Ovary (tissue), 9 donors: ENCODE measurements around the gene MYOZ3. TPM values are rescaled to one million over a fixed set of nuclear protein-coding genes. Genes with fewer than 3 reads are reported as not detected.

ENCODE experiments used
- DNase-seq, 5 donors: peaks; one replicate each; pipeline ENCODE4 v3.0.0-alpha.2; 2019 to 2020
- H3K27ac ChIP-seq, 2 donors: fragments of 200-600 bp; one replicate each; pipeline versions ENCODE4 v1.5.1 to v1.8.0; 2019 to 2022
- H3K27me3 ChIP-seq: fragments of 200-600 bp; one replicate; pipeline ENCODE4 v1.8.0; 2022
- H3K36me3 ChIP-seq: fragments of 200-600 bp; sonication (generic); one replicate; pipeline ENCODE4 v1.5.1; 2019
- H3K4me1 ChIP-seq: one replicate; pipeline ENCODE4 v1.8.1; 2013; ENCODE audit warnings: mild to moderate bottlenecking, moderate library complexity; ENCODE audit not compliant: insufficient read depth
- H3K4me3 ChIP-seq: fragments of 200-600 bp; sonication (generic); one replicate; pipeline ENCODE4 v1.5.1; 2017
- H3K9me3 ChIP-seq, 2 donors: fragments of 200-600 bp in 1 of 2; sonication (generic) in 1 of 2; one replicate each; pipeline versions ENCODE4 v1.5.1 to v1.8.1; 2013 to 2019; ENCODE audit warnings: mild to moderate bottlenecking in 1 of 2, moderate library complexity in 1 of 2
- EP300 ChIP-seq: sonication (generic); formaldehyde crosslinking; IDR thresholded peaks from one replicate; pipeline ENCODE4 v1.6.1; 2017; ENCODE audit warnings: antibody characterized with exemption
- POLR2A ChIP-seq: fragments of 450-650 bp; IDR thresholded peaks from one replicate; pipeline ENCODE4 v1.6.1; 2017; ENCODE audit warnings: antibody characterized with exemption, mild to moderate bottlenecking, moderate library complexity
- WGBS, 3 donors: extraction: QIAGEN DNeasy Blood & Tissue Kit in 1 of 3; methylation state at CpG; one replicate each; pipeline versions ENCODE4 v1.1.5 to v1.1.7; 2013 to 2017; 5-methylcytosine and 5-hydroxymethylcytosine counted together
- intact Hi-C, 4 donors: fragments of 100-400 bp; cut with DNase I; formaldehyde crosslinking; loops; one replicate each; pipeline versions ENCODE4 v1.11.0 to v1.15.1; 2022 to 2023
- polyA plus RNA-seq, 2 donors: library from polyadenylated mRNA; stranded (reverse); fragments of 200-250 nt in 1 of 2; fragments of 350-450 nt in 1 of 2; fragmentation: Illumina TruSeq in 1 of 2; extraction: RNeasy Lipid Tissue Mini Kit (QIAGEN cat#74804) in 1 of 2; gene quantifications; one replicate each; pipeline ENCODE4 v1.2.3, GENCODE V29; 2013 to 2014
- total RNA-seq, 7 donors: library from RNA; depleted of rRNA in 2 of 7; stranded (reverse); fragments of >200 nt in 2 of 7; fragmentation: NEBNext Ultra II Directional in 3 of 7; extraction: Animal tissue kit (Norgen Biotek cat#: 25700) in 3 of 7; gene quantifications; one replicate each; pipeline versions ENCODE4 v1.1.0 to v1.2.4, GENCODE V29; 2016 to 2023
- TF ChIP-seq, protein P1 (sequence below), 3 donors: fragments of 450-650 bp in 2 of 3; fragments of 200-600 bp in 1 of 3; IDR thresholded peaks; one replicate each; pipeline versions ENCODE4 v1.5.1 to v1.8.0; 2016 to 2022; ENCODE audit warnings: antibody characterized with exemption in 3 of 3, mild to moderate bottlenecking in 1 of 3
- donor health status: DM: no; HTN: no; CAD: no; lungs with moderate emphysema.
- donor health status: DM: no; HTN: no; CAD: no.
- donor health status: Bipolar disorder and iron deficiency.
- donor health status: DM: yes; HTN: yes; CAD: no.
- donor health status: DM: no; HTN: no; CAD: no.
- donor health status: DM: yes; HTN: yes; CAD: no.

MYOZ3 gene
- total and polyA plus RNA-seq, 9 donors, result 0.36 to 2.7 (median 1.6) TPM

DNA sequence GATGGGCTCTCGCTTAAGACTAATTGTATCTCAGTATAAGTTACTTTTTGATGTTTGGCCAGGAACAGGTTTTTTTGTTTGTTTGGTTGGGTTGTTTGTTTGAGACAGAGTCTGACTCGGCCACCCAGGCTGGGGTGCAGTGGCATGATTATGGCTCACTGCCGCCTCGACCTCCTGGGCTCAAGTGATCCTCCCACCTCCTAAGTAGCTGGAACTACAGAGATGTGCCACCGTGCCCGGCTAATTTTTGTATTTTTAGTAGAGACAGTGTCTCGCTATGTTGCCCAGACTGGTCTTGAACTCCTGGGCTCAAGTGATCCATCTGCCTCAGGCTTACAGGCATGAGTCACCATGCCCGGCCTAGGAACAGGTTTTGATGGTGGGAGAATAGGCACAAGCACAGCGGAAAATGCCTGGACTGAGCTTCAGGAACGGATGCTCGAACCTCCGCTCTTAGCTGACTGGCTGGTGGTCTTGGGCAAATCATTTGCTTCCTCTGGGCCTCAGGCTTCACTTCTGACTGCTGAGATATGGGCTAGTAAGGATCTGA lies 32.0 kb upstream of the MYOZ3 start:
- H3K36me3 ChIP-seq, result no peaks in the 10 kb centered on the region
- H3K27me3 ChIP-seq, result no peaks in the 10 kb centered on the region
- H3K27ac ChIP-seq, result peak overlapping the region in 1 of 2 donors; percentile 31
- H3K4me1 ChIP-seq, result peaks cover 20% of the 10 kb centered on the region
- TF ChIP-seq EP300, result no peak
- TF ChIP-seq, protein P1, sequence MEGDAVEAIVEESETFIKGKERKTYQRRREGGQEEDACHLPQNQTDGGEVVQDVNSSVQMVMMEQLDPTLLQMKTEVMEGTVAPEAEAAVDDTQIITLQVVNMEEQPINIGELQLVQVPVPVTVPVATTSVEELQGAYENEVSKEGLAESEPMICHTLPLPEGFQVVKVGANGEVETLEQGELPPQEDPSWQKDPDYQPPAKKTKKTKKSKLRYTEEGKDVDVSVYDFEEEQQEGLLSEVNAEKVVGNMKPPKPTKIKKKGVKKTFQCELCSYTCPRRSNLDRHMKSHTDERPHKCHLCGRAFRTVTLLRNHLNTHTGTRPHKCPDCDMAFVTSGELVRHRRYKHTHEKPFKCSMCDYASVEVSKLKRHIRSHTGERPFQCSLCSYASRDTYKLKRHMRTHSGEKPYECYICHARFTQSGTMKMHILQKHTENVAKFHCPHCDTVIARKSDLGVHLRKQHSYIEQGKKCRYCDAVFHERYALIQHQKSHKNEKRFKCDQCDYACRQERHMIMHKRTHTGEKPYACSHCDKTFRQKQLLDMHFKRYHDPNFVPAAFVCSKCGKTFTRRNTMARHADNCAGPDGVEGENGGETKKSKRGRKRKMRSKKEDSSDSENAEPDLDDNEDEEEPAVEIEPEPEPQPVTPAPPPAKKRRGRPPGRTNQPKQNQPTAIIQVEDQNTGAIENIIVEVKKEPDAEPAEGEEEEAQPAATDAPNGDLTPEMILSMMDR (IDR thresholded peaks at IDR 0.05), result no peak
- no peak for TF ChIP-seq POLR2A
- WGBS, 3 donors, result 82 to 88% (median 87%) methylated on average over 12 of the region's 12 CpGs
- H3K4me3 ChIP-seq, result no peak overlapping the region
- DNase-seq, result no peak
- H3K9me3 ChIP-seq, result no peaks in the 10 kb centered on the region
- intact Hi-C loops, result no loop called here

DNA sequence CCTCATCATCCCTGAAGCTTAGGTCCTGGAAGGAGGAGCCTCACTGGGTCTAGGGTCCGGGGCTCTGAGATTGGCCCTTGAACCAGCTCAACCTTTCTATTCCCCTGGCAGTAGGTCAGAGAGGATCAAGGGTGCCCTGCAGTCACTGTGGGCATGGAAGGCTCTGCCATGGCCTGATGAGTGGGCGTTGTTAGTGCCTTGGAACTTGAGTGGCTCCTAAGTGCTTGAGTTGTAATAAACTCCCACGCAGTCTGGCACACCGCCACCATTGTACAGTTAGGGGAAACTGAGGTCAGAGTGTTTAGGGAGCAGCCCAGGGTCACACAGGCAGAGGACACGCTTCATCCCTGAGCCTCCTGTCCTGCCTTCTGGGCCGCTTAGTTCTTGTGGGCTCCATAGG lies 31.0 kb upstream of the MYOZ3 start:
- Histone ChIP-seq H3K27ac (peak overlapping the region in 1 of 2 donors; percentile 37), H3K4me3 (no peak overlapping the region)
- 80 to 83% (median 83%) methylated on average over 6 of the region's 6 CpGs for WGBS, 3 donors

DNA sequence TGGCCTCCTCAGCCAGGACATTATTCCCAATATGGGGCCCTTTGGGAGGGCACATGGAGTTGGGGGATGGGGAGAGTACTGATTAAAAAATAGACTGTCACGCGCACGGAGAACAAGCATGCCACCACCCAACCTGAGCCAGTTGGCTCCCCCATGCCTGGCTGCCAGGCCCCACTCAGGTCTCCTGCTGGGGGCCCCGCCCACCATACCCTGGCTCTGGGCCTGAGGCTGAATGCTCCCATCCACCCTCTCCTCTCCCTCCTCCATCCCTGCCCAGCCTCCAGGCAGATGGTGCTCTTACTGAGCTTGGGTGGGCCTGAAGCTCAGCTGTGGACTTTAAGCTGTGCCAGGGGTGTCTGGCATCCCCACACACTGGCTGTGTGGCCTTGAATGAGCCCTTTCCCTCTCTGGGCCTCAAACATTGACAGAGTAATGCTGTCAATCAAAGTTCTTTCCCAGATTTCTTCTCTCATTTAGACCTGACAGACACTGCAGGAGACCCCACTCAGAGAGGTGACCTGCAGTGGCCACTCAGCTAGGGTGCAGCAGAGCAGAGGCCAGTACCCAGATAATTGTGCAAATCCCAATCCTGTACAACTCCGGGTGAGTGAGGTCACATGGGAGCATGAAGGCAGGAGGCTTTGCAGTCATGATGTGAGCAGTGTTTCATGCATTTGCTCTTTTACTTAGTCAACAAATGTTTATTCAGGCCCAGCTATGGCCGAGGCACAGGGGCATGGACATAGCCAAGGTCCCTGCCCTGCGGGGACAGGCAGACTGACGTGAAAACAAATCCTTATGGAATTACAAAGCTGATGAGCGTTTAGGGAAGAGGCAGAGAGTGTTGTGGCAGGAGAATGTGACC lies 30.4 kb upstream of the MYOZ3 start:
- Histone ChIP-seq H3K4me3 (no peak overlapping the region), H3K27me3 (no peaks in the 10 kb centered on the region), H3K9me3 (no peaks in the 10 kb centered on the region), H3K4me1 (peaks cover 18% of the 10 kb centered on the region), H3K27ac (peak overlapping the region in 1 of 2 donors; percentile 11), H3K36me3 (no peaks in the 10 kb centered on the region)
- DNase-seq, result peak in 1 of 5 donors; percentile 40
- WGBS, 3 donors, result 72 to 82% (median 80%) methylated on average over 9 of the region's 9 CpGs
- TF ChIP-seq, protein P1 (IDR thresholded peaks at IDR 0.05), result no peak
- no peak for TF ChIP-seq POLR2A
- TF ChIP-seq EP300, result no peak
- intact Hi-C loops, result no loop called here

More for the DNA sequence above, 31.0 kb upstream of the MYOZ3 start:
- Histone ChIP-seq H3K4me1 (peaks cover 17% of the 10 kb centered on the region), H3K27me3 (no peaks in the 10 kb centered on the region), H3K9me3 (no peaks in the 10 kb centered on the region), H3K36me3 (no peaks in the 10 kb centered on the region)
- peak in 2 of 5 donors; percentile 46 to 53 for DNase-seq
- intact Hi-C loops, result no loop called here
- no peak for TF ChIP-seq POLR2A
- TF ChIP-seq, protein P1 (IDR thresholded peaks at IDR 0.05), result no peak
- no peak for TF ChIP-seq EP300

DNA sequence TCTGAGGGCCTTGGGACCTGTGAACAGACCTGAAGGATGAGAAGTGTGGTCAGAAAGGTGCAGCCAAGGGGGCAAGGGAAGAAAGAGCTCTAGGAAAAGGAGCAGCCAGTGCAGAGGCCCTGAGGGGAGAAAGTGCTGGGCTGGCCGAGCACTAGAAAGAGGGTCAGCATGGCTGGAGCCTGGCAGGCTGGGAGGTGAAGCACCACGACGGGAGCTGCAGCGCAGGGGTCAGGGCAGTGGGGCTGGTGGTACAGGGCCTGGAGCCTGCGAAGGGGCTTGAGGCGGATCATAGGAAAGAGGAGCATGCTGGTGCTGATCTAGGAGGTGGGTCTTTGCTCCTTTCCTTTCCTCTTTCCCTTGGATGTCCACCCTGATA lies 29.7 kb upstream of the MYOZ3 start:
- H3K36me3 ChIP-seq, result no peaks in the 10 kb centered on the region
- peak overlapping the region in 1 of 2 donors; percentile 11 for H3K27ac ChIP-seq
- no peak for DNase-seq
- H3K9me3 ChIP-seq, result no peaks in the 10 kb centered on the region
- H3K4me1 ChIP-seq, result peaks cover 13% of the 10 kb centered on the region
- intact Hi-C loops, result no loop called here
- 86 to 95% (median 88%) methylated on average over 6 of the region's 6 CpGs for WGBS, 3 donors
- TF ChIP-seq POLR2A, result no peak
- no peak for TF ChIP-seq EP300
- TF ChIP-seq, protein P1 (IDR thresholded peaks at IDR 0.05), result no peak
- no peak overlapping the region for H3K4me3 ChIP-seq
- H3K27me3 ChIP-seq, result no peaks in the 10 kb centered on the region
